ENCODE data around the gene DLGAP4. TPM values are rescaled to one million over a fixed set of nuclear protein-coding genes. Genes with fewer than 3 reads are reported as not detected.

The DLGAP4 gene
- total and polyA plus RNA-seq, 9 of the 15 experiments (the other 6 are each of a cell fraction or from before 2014, with no cell fraction given) = 0.31 to 34.1 (median 4.5) TPM

- DNase-seq (ENCODE audit: extremely low read depth in 1 of 4, low spot score in 3 of 4) (no peak), ATAC-seq (no peak), FAIRE-seq (no peak)
- Histone ChIP-seq H3K4me1 (replicated peaks in 1 of 2; ENCODE audit: control insufficient read depth in 2 of 2, insufficient read depth in 2 of 2, low read length in 2 of 2) (peaks cover 0 to 3% of the 10 kb centered on the region in 2 experiments; a peak in 2 of 5 replicates), H3K9ac (ENCODE audit: insufficient read depth in 1 of 2, low read depth in 2 of 2, low read length in 2 of 2) (0 out of 4 replicates have a peak overlapping the region, but pooled peaks of 1 of the 2 experiments have one; percentile 4), H3K27me3 (ENCODE audit: control insufficient read depth in 2 of 2, insufficient read depth in 2 of 2, low read length in 2 of 2) (peaks cover 21 to 58% of the 10 kb centered on the region in 2 experiments; a peak in 4 of 5 replicates), H3K4me2 (ENCODE audit: insufficient read depth, low read length) (no peak overlapping the region), H3K9me1 (ENCODE audit: control insufficient read depth, insufficient read depth, low read length) (no peaks in the 10 kb centered on the region), H3K4me3 (no peak overlapping the region), H2AFZ (ENCODE audit: low read depth, low read length) (no peak overlapping the region), H3K36me3 (ENCODE audit: control insufficient read depth, insufficient read depth, low read length) (no peaks in the 10 kb centered on the region), H3K9me3 (replicated peaks; ENCODE audit: control insufficient read depth, insufficient read depth, low read depth, low read length) (no peaks in the 10 kb centered on the region), H3K27ac (ENCODE audit: extremely low read depth, low read depth, low read length) (no peak overlapping the region), H3K79me2 (ENCODE audit: control insufficient read depth, insufficient read depth, low read length) (no peaks in the 10 kb centered on the region), H4K20me1 (replicated peaks; ENCODE audit: control insufficient read depth, insufficient read depth, low read length) (0 out of 2 replicates have a peak, but pooled peaks cover 3% of the 10 kb centered on the region)
- no TSS peak for BruUV-seq (replicated peaks)
- intact Hi-C loops (cut with micrococcal nuclease) (no loop called here), in situ Hi-C loops (cut with MboI) (no loop called here)
- TF ChIP-seq RBM25 (IDR thresholded peaks at IDR 0.05; ENCODE audit: low read depth, low read length, severe bottlenecking) (peak; percentile 21), GTF2F1 (IDR thresholded peaks at IDR 0.05; ENCODE audit: low read depth, low read length) (no peak), POU5F1 (IDR thresholded peaks at IDR 0.05; ENCODE audit: borderline replicate concordance, low read depth, low read length, partially characterized antibody) (no peak)
- ChIA-PET CTCF (ENCODE audit: low intra/inter-chr PET ratio) (no interaction called here), POLR2A (no interaction called here)
- WGBS (ENCODE audit: insufficient coverage, low coverage, missing lambda C conversion rate) = 0% methylated on average over 5 of the region's 6 CpGs
These were observed 45.8 kb downstream of the DLGAP4 start for GRCh38 chr20:36351937-36352336.

GRCh38 chr20:36352843-36353553 lies 46.9 kb downstream of the DLGAP4 start:
- Histone ChIP-seq H3K4me2 (ENCODE audit: insufficient read depth, low read length) (no peak overlapping the region), H4K20me1 (replicated peaks; ENCODE audit: control insufficient read depth, insufficient read depth, low read length) (0 out of 2 replicates have a peak, but pooled peaks cover 3% of the 10 kb centered on the region), H3K27me3 (ENCODE audit: control insufficient read depth in 2 of 2, insufficient read depth in 2 of 2, low read length in 2 of 2) (peaks cover 26 to 64% of the 10 kb centered on the region in 2 experiments; a peak in 4 of 5 replicates), H2AFZ (ENCODE audit: low read depth, low read length) (no peak overlapping the region), H3K79me2 (ENCODE audit: control insufficient read depth, insufficient read depth, low read length) (no peaks in the 10 kb centered on the region), H3K36me3 (ENCODE audit: control insufficient read depth, insufficient read depth, low read length) (no peaks in the 10 kb centered on the region), H3K4me3 (no peak overlapping the region), H3K4me1 (replicated peaks in 1 of 2; ENCODE audit: control insufficient read depth in 2 of 2, insufficient read depth in 2 of 2, low read length in 2 of 2) (peaks cover 0 to 3% of the 10 kb centered on the region in 2 experiments; a peak in 2 of 5 replicates), H3K9ac (ENCODE audit: insufficient read depth in 1 of 2, low read depth in 2 of 2, low read length in 2 of 2) (no peak overlapping the region), H3K27ac (ENCODE audit: extremely low read depth, low read depth, low read length) (no peak overlapping the region), H3K9me1 (ENCODE audit: control insufficient read depth, insufficient read depth, low read length) (no peaks in the 10 kb centered on the region), H3K9me3 (replicated peaks; ENCODE audit: control insufficient read depth, insufficient read depth, low read depth, low read length) (no peaks in the 10 kb centered on the region)
- in situ Hi-C loops (cut with MboI) (no loop called here), intact Hi-C loops (cut with micrococcal nuclease) (no loop called here)
- no TSS peak for BruUV-seq (replicated peaks)
- ATAC-seq (peak; percentile 41; the same call in 2 of the 3 replicates), DNase-seq (ENCODE audit: extremely low read depth in 1 of 4, low spot score in 3 of 4) (no peak), FAIRE-seq (no peak)
- WGBS (ENCODE audit: insufficient coverage, low coverage, missing lambda C conversion rate) = 2% methylated on average over 6 of the region's 11 CpGs
- CTCF ChIA-PET (ENCODE audit: low intra/inter-chr PET ratio) = no interaction called here
- POLR2A ChIA-PET = interaction anchor here (1.2 kb wide), 1 partner anchor 20 kb away, joined by 4 read pairs; no protein-coding TSS in a partner anchor
- TF ChIP-seq SIN3A (IDR thresholded peaks at IDR 0.05; ENCODE audit: borderline replicate concordance in 2 of 2, control insufficient read depth in 1 of 2, low read depth in 2 of 2, low read length in 2 of 2) = no peak
- no peak for TF ChIP-seq FIP1L1 (IDR thresholded peaks at IDR 0.05; ENCODE audit: low read depth, low read length, poor library complexity, severe bottlenecking)
- TF ChIP-seq ARID1B (IDR thresholded peaks at IDR 0.05) = no peak
- no peak for TF ChIP-seq KAT7 (CRISPR knock-in tag; IDR thresholded peaks at IDR 0.05; ENCODE audit: borderline replicate concordance)
- no peak for TF ChIP-seq TRIM25 (IDR thresholded peaks at IDR 0.05; ENCODE audit: borderline replicate concordance)
- no peak for TF ChIP-seq NRF1 (conservative IDR thresholded peaks at IDR 0.05 in 1 of 2, IDR thresholded peaks at IDR 0.05 in 1 of 2)
- no peak for TF ChIP-seq PATZ1 (CRISPR knock-in tag; IDR thresholded peaks at IDR 0.05; ENCODE audit: borderline replicate concordance)

All from K562 (cell line).